Measurements from ENCODE around the gene CDHR3.
A peak's percentile ranks its signal among the peaks of the same experiment; 100 is the strongest.

Gene CDHR3

DNA sequence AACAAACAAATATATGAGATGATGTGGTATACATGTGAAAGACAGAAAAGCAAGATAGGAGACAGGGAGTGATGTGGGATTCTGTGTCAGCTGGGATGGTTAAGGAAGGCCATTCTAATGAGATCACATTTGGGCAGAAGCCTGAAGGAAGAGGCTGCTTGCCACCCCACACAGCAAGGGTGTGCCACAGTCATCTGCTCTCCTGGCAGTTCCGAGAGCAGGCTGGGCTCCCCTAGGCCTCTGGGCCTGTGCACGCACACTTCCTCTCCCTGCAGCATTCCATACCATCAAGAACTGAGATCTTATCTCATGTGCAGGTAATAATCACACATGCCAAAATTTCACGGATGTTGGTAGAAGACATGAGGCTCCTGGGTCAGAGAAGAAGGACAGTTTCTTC, 105.9 kb downstream of the CDHR3 start:
- no peak for DNase-seq

DNA sequence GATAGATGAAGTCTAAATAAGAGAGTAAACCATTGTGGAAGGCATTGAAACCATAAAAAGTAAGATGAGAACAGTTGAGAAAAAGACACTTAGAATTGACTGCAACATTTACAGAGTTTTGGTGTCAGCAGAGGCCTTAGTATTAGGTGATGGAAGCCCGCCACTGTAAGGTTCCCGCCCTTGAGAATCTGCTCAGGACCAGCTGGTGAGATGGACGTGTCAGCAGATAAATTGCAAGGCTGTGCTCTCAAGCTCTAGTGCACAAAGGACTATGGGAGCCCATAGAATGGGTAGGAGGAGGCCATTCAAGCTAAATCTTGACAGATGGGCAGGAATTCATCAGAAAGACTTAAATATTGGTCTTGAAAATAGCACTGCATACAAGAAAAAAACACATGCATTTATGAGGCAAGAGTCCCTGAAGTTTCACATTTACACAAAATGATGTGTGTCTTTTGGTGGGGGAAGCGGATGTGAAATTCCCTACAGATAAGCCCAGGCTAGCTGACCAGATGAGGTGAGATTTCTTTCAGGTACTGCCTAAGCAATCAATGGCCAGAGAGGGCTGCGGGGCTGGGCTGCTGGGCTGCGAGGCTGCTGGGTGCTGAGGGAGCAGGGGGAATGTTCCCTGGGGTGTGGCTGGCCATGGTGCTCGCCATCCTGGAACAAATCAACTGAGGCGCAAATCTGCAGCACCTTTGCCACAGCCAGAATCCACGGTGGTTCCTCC, 106.6 kb downstream of the CDHR3 start:
- no peak for DNase-seq

DNA sequence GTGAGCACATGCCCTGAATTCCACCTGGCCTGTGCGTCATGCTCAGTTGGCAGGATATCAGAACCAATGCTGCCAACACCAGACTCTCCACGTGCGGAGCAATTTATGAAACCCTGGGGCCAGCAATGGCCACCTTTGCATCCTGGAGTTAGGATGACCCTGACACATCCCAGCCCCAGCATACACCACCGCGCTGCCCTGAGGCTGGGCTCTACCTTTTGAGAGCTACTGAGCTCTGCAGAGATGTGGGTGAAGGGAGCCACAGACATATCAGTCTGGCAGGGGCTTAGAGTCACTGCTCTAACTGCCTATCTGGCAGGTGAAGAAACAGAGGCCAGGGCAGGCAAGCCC, 107.1 kb downstream of the CDHR3 start:
- no peak for DNase-seq

DNA sequence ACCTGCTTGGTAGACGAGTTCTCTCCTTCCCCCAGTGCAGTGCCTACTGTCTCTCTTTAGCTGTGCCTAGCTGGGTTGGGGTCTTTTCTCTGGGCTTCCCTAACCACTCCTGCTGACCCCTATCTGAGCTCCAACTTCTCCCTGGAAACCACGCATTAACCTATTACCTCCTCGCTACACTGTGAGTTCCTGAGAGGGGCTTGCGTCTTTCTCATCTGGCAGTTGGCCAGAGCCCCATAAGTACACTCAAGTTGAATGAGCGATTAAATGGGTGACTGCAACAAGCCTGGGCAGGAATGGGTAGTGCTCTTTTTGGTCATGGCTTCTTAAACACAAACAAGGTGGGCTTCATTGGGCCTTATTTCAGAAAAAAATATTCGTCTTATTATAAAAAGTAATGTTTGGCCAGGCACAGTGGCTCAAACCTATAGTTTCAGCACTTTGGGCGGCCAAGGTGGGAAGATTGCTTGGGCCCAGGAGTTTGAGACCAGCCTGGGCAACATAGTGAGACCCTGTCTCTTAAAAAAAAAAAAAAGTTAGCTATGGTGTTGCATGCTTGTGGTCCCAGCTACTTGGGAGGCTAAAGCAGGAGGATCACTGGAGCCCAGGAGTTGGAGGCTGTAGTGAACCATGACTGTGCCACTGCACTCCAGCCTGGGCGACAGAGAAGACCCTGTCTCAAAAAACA, 107.6 kb downstream of the CDHR3 start:
- no peak for DNase-seq

- DNase-seq, result peak; percentile 41
Measured at GRCh38 chr7:106071356-106071998, 108.4 kb downstream of the CDHR3 start.

GRCh38 chr7:106071999-106072714, 109.1 kb downstream of the CDHR3 start:
- no peak for DNase-seq

DNA sequence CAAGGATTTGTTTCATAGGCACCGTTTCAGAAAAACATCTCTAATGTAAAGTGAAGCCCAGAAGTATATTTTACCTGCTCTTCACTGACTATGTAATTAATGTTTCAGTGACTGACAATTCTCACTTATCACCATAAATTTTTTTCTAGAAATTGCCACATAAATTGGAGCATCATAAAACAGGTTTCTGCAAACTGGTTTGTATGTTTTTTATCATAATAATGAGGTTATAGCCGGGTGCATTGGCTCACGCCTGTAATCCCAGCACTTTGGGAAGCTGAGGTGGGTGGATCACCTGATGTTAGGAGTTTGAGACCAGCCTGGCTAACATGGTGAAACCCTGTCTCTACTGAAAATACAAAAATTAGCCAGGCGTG, 109.6 kb downstream of the CDHR3 start:
- DNase-seq, result no peak

DNA sequence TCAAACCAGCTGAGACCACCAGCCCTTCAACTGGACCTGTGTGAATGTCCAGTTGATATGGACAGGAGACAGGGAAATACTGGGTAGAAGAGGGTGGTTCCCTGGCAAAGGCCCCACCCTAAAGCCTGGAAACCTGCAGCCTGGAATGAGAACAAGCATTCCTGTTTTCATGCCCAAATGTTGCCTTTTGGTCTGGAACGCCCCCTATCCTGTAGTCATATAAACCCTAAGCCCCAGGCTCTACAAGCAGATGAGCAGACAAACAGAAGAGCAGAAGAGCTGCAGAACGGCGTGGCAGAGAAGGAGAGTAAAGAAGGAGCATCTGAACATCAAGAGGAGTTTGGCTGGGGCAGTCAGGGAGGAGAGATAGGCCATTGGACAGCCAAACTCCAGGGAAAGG, 110.6 kb downstream of the CDHR3 start:
- no peak for DNase-seq

DNA sequence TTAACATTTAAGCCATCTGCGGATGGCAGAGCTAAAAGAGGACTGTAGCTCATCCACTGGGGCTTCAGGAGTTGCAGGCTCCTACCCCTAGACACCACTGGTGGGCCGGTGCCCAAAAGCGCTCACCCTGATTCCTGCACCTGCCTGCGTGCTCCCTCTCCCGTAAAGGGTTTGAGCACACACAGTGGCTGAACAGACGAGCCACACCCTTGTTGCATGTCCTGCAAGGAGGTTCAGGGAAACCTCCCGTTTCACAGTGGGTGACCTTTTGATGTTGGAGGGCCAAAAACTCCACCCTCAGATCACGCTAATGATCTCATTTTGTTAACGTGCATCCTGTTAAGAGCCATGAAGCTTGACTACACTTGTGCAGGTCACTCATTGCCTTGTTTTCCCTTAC, 111.2 kb downstream of the CDHR3 start:
- DNase-seq, result no peak

DNA sequence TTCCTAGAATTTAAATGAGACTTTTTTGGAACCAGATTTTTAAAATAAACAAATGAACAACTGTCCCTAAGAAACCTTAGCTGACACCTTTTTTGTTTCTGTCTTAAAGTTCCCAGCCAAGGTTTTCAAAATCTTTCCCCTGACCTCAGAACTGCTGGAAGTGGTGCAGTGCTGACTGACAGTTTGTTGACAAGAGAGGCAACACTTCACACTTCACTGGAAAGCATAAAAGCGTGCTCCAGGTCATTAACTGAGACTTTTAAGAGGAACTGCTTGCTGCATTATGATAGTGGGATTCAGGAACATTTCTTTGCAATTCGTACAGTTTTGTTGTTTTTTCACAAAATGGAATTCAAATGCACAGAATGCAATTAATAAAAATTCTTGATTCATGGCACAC, 112.9 kb downstream of the CDHR3 start:
- no peak for DNase-seq

- no peak for DNase-seq
Measured at GRCh38 chr7:106076537-106076936, 113.5 kb downstream of the CDHR3 start.

DNA sequence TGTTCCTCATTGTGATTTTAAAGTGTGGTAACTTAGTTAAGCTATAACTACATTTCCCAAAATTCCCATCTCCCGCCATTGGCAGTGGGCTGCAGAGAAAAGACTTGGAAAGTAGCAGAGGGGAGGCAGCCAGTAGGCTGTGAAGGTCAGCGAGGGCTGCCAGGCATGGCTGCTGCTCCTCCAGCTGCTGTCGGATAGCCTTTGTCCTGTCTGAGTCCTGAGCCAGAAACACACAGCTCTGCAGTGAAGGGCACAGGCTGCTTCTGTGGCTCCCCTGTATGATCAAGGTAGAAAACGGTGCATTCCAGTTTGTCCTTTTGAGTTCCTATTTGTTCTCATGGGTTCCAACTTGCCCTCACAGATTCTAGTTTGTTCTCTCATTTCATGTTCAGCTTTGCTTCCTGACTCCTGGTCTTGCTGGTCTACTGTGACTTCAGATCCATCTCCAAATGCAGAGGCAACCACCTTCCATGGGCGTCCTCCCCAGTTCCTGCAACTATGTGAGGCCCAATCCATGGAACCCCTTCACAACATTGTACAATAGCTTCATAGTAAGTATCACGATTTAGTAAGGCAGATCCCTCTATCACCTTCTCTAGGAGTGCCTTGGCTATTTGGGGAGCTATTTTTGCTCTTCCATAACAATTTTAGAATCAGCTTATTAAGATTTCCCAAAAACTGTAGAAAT, 117.4 kb downstream of the CDHR3 start:
- no peak for DNase-seq

DNA sequence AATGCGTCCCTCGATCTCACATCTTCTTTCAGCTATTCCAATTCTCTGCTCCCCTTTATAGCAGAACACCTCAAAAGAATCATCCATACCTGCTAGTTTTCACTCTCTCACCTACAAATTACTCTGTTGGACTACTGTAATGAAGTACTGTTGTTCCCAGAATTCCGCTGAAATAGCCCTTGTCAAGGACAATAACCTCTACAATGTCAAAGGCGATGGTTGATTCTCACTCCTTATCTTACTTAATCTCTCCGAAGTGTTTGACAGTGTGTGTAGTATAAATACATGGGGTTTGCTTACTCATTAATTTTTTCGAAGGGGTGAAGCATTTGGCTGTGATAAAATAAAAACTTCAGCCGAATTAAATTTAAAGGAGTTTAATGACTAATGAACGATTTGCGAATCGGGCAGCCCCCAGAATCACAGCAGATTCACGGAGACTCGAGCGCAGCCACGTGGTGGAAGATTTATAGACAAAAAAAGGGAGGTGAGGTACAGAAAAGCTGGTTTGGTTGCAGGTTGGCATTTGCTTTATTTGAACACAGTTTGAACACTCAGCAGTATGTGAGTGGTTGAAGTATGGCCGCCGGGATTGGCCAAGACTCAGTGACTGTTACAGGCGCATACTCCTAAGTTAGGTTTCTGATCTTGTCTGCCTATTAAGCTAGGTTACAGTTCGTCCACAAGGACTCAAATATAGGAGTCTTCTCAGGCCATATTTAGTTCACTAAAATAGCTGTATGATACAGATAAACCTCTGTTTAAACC, 119.2 kb downstream of the CDHR3 start:
- DNase-seq, result no peak
